Measurements from ENCODE around the gene LUZP2.

DNA sequence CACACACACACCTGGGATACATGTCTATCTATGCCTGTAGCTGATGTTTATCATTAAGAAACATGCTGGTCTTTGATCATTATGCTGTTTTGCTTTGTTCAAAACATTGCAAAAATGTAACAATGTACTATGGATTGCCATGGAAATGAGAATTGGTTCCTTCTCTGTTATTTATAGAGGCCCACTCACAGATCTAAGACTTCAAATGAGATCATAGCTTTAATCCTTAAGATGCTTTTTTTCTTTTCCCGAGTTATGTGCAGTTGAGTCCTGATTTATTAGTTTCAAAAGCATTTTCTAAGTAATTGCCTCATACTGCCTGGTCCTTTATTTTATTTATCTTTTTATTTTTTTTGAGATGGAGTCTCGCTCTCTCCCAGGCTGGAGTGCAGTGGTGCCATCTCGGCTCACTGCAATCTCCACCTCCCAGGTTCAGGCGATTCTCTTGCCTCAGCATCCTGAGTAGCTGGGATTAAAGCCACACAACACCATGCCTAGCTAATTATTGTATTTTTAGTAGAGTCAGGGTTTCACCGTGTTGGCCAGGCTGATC lies 131.4 kb downstream of the LUZP2 start:
- TF ChIP-seq EZH2 (optimal IDR thresholded peaks at IDR 0.05; ENCODE audit: low read depth, low read length) (no peak), EZH2phosphoT487 (IDR thresholded peaks at IDR 0.05; ENCODE audit: low read length) (no peak)
- TF ChIP-seq, protein P1, sequence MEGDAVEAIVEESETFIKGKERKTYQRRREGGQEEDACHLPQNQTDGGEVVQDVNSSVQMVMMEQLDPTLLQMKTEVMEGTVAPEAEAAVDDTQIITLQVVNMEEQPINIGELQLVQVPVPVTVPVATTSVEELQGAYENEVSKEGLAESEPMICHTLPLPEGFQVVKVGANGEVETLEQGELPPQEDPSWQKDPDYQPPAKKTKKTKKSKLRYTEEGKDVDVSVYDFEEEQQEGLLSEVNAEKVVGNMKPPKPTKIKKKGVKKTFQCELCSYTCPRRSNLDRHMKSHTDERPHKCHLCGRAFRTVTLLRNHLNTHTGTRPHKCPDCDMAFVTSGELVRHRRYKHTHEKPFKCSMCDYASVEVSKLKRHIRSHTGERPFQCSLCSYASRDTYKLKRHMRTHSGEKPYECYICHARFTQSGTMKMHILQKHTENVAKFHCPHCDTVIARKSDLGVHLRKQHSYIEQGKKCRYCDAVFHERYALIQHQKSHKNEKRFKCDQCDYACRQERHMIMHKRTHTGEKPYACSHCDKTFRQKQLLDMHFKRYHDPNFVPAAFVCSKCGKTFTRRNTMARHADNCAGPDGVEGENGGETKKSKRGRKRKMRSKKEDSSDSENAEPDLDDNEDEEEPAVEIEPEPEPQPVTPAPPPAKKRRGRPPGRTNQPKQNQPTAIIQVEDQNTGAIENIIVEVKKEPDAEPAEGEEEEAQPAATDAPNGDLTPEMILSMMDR (IDR thresholded peaks at IDR 0.05; ENCODE audit: low read length), result no peak
